SK-MEL-5 (cell line): ENCODE measurements around the gene SCN3B. TPM values are rescaled to one million over a fixed set of nuclear protein-coding genes. Genes with fewer than 3 reads are reported as not detected.

Source experiments
- DNase-seq: peaks from one replicate; pipeline ENCODE4 v3.0.0-alpha.2; 2016; ENCODE audit warnings: low read depth, low spot score
- in situ Hi-C: cut with HindIII; loops from 2 replicates; pipeline ENCODE4 v1.10.0; 2016; ENCODE audit warnings: low sequenced_read_pairs, high pct_unique_total_duplicates, low pct_unique_long_range_greater_than_20kb
- total RNA-seq: library from RNA; depleted of rRNA; stranded (reverse); fragments of >200 nt; shearing (Covaris generic); gene quantifications from 2 replicates; pipeline ENCODE4 v1.2.3, GENCODE V29; 2014; rRNA removed

SCN3B gene
- total RNA-seq, 1 experiment from 2014 or later: 0.11 TPM

- in situ Hi-C loops: no loop called here
- DNase-seq: no peak
Observed at GRCh38 chr11:123586568-123586967, 67.9 kb downstream of the SCN3B start.

- in situ Hi-C loops: no loop called here
- no peak for DNase-seq
Observed at GRCh38 chr11:123585706-123586105, 68.7 kb downstream of the SCN3B start.

- no peak for DNase-seq
- in situ Hi-C loops: no loop called here
Observed at GRCh38 chr11:123585206-123585605, 69.2 kb downstream of the SCN3B start.

GRCh38 chr11:123584737-123585136 lies 69.7 kb downstream of the SCN3B start:
- in situ Hi-C loops: no loop called here
- DNase-seq: no peak

GRCh38 chr11:123584186-123584585 lies 70.2 kb downstream of the SCN3B start:
- in situ Hi-C loops: no loop called here

GRCh38 chr11:123582992-123583504 lies 71.4 kb downstream of the SCN3B start:
- in situ Hi-C loops: no loop called here
- DNase-seq: no peak

More at GRCh38 chr11:123584186-123584585, 70.2 kb downstream of the SCN3B start:
- no peak for DNase-seq

- DNase-seq: no peak
- in situ Hi-C loops: no loop called here
Observed at GRCh38 chr11:123581651-123582399, 72.6 kb downstream of the SCN3B start.

- in situ Hi-C loops: no loop called here
- DNase-seq: peak; percentile 64
Observed at GRCh38 chr11:123580557-123581275, 73.7 kb downstream of the SCN3B start.

GRCh38 chr11:123580137-123580536 lies 74.3 kb downstream of the SCN3B start:
- in situ Hi-C loops: no loop called here
- no peak for DNase-seq

GRCh38 chr11:123579482-123579812 lies 75.0 kb downstream of the SCN3B start:
- DNase-seq: no peak
- in situ Hi-C loops: no loop called here

Other genes starting within 250 kb of the SCN3B start
- 709 and 721 TPM in 2 replicates for gene GRAMD1B, start 224.4 kb downstream of the SCN3B start, total RNA-seq
- 5.8 and 7.6 TPM in 2 replicates for gene ZNF202, start 87.0 kb upstream of the SCN3B start, total RNA-seq
- gene OR6X1, start 99.9 kb upstream of the SCN3B start, total RNA-seq: not detected in 2 replicates
- not detected in 2 replicates for gene OR6M1, start 151.7 kb upstream of the SCN3B start, total RNA-seq
- gene TMEM225, start 231.0 kb upstream of the SCN3B start, total RNA-seq: not detected in 2 replicates
- not detected in 2 replicates for gene OR8D4, start 247.5 kb upstream of the SCN3B start, total RNA-seq